Endodermal cell (in vitro differentiated cells): ENCODE measurements around the gene ADAMTSL4. TPM values are rescaled to one million over a fixed set of nuclear protein-coding genes. Genes with fewer than 3 reads are reported as not detected.
A peak's percentile ranks its signal among the peaks of the same experiment; 100 is the strongest.
"Not testable (repeated sequence)": the region's sequence is repeated elsewhere in the genome, so short reads cannot be mapped to it uniquely, and the experiment has no call there.

Experiments used
- DNase-seq: peaks from one replicate; pipeline ENCODE4 v3.0.0-alpha.2; 2017
- H3K27ac ChIP-seq: 2 replicates; pipeline ENCODE4 v1.5.1; 2013; ENCODE audit warnings: mild to moderate bottlenecking, low read depth, low read length, moderate library complexity
- H3K27me3 ChIP-seq: 2 replicates; pipeline ENCODE4 v1.6.1; 2013; ENCODE audit warnings: mild to moderate bottlenecking, low read length, moderate library complexity; ENCODE audit not compliant: insufficient read depth, control insufficient read depth, poor library complexity, severe bottlenecking
- H3K36me3 ChIP-seq: 2 replicates; pipeline ENCODE4 v1.7.0; 2013; ENCODE audit warnings: mild to moderate bottlenecking, low read length, moderate library complexity; ENCODE audit not compliant: control insufficient read depth, insufficient read depth
- H3K4me1 ChIP-seq: one replicate; pipeline ENCODE4 v1.7.0; 2013; ENCODE audit warnings: low read length; ENCODE audit not compliant: control insufficient read depth, insufficient read depth
- H3K4me3 ChIP-seq: 2 replicates; pipeline ENCODE4 v1.5.1; 2013; ENCODE audit warnings: mild to moderate bottlenecking, low read length, moderate library complexity
- H3K9ac ChIP-seq: 2 replicates; pipeline ENCODE4 v1.6.1; 2013; ENCODE audit warnings: mild to moderate bottlenecking, low read length, moderate library complexity; ENCODE audit not compliant: poor library complexity, severe bottlenecking; ENCODE audit errors: extremely low read depth
- H3K9me3 ChIP-seq: 2 replicates; pipeline ENCODE4 v1.6.1; 2013; ENCODE audit warnings: mild to moderate bottlenecking, low read length, moderate library complexity; ENCODE audit not compliant: control insufficient read depth
- H3K27ac Mint-ChIP-seq: 2 replicates; pipeline ENCODE4 v1.8.0; 2020; ENCODE audit warnings: mixed read lengths
- H3K27me3 Mint-ChIP-seq: 2 replicates; pipeline ENCODE4 v1.8.0; 2021; ENCODE audit warnings: mild to moderate bottlenecking, mixed read lengths; ENCODE audit not compliant: insufficient read depth
- H3K36me3 Mint-ChIP-seq: 2 replicates; pipeline ENCODE4 v1.8.0; 2020; ENCODE audit warnings: low read depth, mixed read lengths
- H3K4me1 Mint-ChIP-seq: 2 replicates; pipeline ENCODE4 v1.8.0; 2020; ENCODE audit warnings: mixed read lengths
- H3K4me3 Mint-ChIP-seq: 2 replicates; pipeline ENCODE4 v1.8.0; 2020; ENCODE audit warnings: mild to moderate bottlenecking, moderate library complexity, mixed read lengths
- H3K9me3 Mint-ChIP-seq: 2 replicates; pipeline ENCODE4 v1.8.0; 2020; ENCODE audit warnings: mild to moderate bottlenecking, mixed read lengths
- WGBS, 2 experiments: methylation state at CpG; one replicate each; pipeline versions ENCODE4 v1.1.5 to v1.1.7; 2013; ENCODE audit warnings: missing lambda C conversion rate in 2 of 2, mixed read lengths in 1 of 2; ENCODE audit not compliant: insufficient coverage in 1 of 2, insufficient read length in 1 of 2; 5-methylcytosine and 5-hydroxymethylcytosine counted together
- total RNA-seq, 2 donors: library from RNA; stranded (reverse); fragmentation: NEBNext Ultra II Directional in 1 of 2; extraction: Animal tissue kit (Norgen Biotek cat#: 25700) in 1 of 2; gene quantifications; 2 replicates in 1 of 2; 3 replicates in 1 of 2; pipeline ENCODE4 v1.2.1, GENCODE V29; 2021
- TF ChIP-seq, protein P1 (sequence below): fragments of 200-600 bp; sonication (generic); conservative IDR thresholded peaks from 2 replicates; pipeline ENCODE4 v1.5.0; 2021; ENCODE audit warnings: antibody characterized with exemption, mild to moderate bottlenecking

ADAMTSL4 gene
- total RNA-seq, 2 donors from 2014 or later, result 3.7 to 3.9 TPM

- H3K4me1 ChIP-seq, result peaks cover 7% of the 10 kb centered on the region
- peaks cover 17% of the 10 kb centered on the region for H3K36me3 ChIP-seq
- Mint-ChIP-seq H3K9me3 (no peaks in the 10 kb centered on the region), H3K36me3 (peaks cover 25% of the 10 kb centered on the region), H3K4me1 (peaks cover 8% of the 10 kb centered on the region), H3K27me3 (no peaks in the 10 kb centered on the region), H3K27ac (peak overlapping the region; percentile 15), H3K4me3 (no peak overlapping the region)
- no peaks in the 10 kb centered on the region for H3K9me3 ChIP-seq
- H3K27ac ChIP-seq, result no peak overlapping the region
- TF ChIP-seq, protein P1, sequence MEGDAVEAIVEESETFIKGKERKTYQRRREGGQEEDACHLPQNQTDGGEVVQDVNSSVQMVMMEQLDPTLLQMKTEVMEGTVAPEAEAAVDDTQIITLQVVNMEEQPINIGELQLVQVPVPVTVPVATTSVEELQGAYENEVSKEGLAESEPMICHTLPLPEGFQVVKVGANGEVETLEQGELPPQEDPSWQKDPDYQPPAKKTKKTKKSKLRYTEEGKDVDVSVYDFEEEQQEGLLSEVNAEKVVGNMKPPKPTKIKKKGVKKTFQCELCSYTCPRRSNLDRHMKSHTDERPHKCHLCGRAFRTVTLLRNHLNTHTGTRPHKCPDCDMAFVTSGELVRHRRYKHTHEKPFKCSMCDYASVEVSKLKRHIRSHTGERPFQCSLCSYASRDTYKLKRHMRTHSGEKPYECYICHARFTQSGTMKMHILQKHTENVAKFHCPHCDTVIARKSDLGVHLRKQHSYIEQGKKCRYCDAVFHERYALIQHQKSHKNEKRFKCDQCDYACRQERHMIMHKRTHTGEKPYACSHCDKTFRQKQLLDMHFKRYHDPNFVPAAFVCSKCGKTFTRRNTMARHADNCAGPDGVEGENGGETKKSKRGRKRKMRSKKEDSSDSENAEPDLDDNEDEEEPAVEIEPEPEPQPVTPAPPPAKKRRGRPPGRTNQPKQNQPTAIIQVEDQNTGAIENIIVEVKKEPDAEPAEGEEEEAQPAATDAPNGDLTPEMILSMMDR, result no peak
- H3K4me3 ChIP-seq, result no peak overlapping the region
- DNase-seq, result peak; percentile 31
- no peaks in the 10 kb centered on the region for H3K27me3 ChIP-seq
- H3K9ac ChIP-seq, result no peak overlapping the region
- 76 to 100% methylated on average over 2 to 3 of the region's 3 CpGs for WGBS, 2 experiments
Observed at GRCh38 chr1:150603711-150604110, 54.5 kb downstream of the ADAMTSL4 start.

DNA sequence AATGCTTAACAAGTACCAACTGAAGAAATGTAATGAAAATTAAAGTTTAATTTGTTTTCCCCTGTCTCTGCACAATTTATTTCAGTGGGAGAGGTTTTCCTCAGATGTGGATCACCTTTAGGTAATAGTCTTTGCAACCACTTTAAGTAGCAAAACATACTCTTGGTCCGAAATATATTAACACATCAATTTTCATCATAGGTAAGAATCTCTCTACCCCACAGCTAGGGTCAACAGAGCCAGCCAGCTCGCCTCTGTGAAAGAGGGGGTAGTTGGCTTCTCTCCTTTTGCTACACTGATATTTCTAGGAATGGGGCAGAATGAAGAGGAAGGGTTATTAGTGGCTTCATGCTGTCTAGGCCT lies 55.0 kb downstream of the ADAMTSL4 start:
- H3K9ac ChIP-seq, result no peak overlapping the region
- TF ChIP-seq, protein P1, result no peak
- H3K4me3 ChIP-seq, result no peak overlapping the region
- H3K27me3 ChIP-seq, result no peaks in the 10 kb centered on the region
- no peaks in the 10 kb centered on the region for H3K27me3 Mint-ChIP-seq
- H3K4me1 ChIP-seq, result peaks cover 7% of the 10 kb centered on the region
- peaks cover 8% of the 10 kb centered on the region for H3K4me1 Mint-ChIP-seq
- WGBS, 2 experiments, result 56% methylated on average over 2 of the region's 2 CpGs; no CpG with 5 or more reads in 1 of the 2 experiments
- H3K36me3 ChIP-seq, result peaks cover 20% of the 10 kb centered on the region
- no peak for DNase-seq
- H3K27ac Mint-ChIP-seq, result peak overlapping the region; percentile 96
- H3K36me3 Mint-ChIP-seq, result peaks cover 29% of the 10 kb centered on the region
- H3K9me3 ChIP-seq, result no peaks in the 10 kb centered on the region
- H3K27ac ChIP-seq, result peak overlapping the region; percentile 83
- H3K9me3 Mint-ChIP-seq, result no peaks in the 10 kb centered on the region
- no peak overlapping the region for H3K4me3 Mint-ChIP-seq

- DNase-seq, H3K9ac ChIP-seq, H3K4me3 Mint-ChIP-seq, H3K4me1 Mint-ChIP-seq, H3K9me3 Mint-ChIP-seq, H3K27me3 ChIP-seq, H3K4me1 ChIP-seq, H3K27me3 Mint-ChIP-seq, H3K4me3 ChIP-seq, H3K9me3 ChIP-seq: not testable (repeated sequence)
- 82 to 92% methylated on average over 2 of the region's 3 CpGs for WGBS, 2 experiments
- Mint-ChIP-seq H3K36me3 (peaks cover 23% of the 10 kb centered on the region), H3K27ac (peak overlapping the region; percentile 96)
- H3K36me3 ChIP-seq, result peaks cover 22% of the 10 kb centered on the region
- peak overlapping the region; percentile 83 for H3K27ac ChIP-seq
Observed at GRCh38 chr1:150605451-150605731, 56.2 kb downstream of the ADAMTSL4 start.

GRCh38 chr1:150606463-150607142 lies 57.4 kb downstream of the ADAMTSL4 start:
- Mint-ChIP-seq H3K36me3 (peaks cover 24% of the 10 kb centered on the region), H3K4me3 (no peak overlapping the region), H3K4me1 (peaks cover 8% of the 10 kb centered on the region), H3K9me3 (no peaks in the 10 kb centered on the region), H3K27ac (peak overlapping the region; percentile 77), H3K27me3 (no peaks in the 10 kb centered on the region)
- Histone ChIP-seq H3K4me3 (no peak overlapping the region), H3K27ac (no peak overlapping the region), H3K9me3 (no peaks in the 10 kb centered on the region), H3K27me3 (no peaks in the 10 kb centered on the region), H3K9ac (no peak overlapping the region), H3K4me1 (peaks cover 7% of the 10 kb centered on the region), H3K36me3 (peaks cover 34% of the 10 kb centered on the region)
- peak; percentile 41 for DNase-seq
- TF ChIP-seq, protein P1, result no peak
- WGBS, 2 experiments, result 96 to 97% methylated on average over 5 to 7 of the region's 7 CpGs
